HG02938 (cell line): Measurements from ENCODE around the gene SOX3.

Source experiments
- ATAC-seq: cut with Tn5 transposase; IDR thresholded peaks from one replicate; pipeline ENCODE4 v1.9.1; 2021; ENCODE audit warnings: mild to moderate bottlenecking, moderate library complexity; ENCODE audit not compliant: unreplicated experiment

The SOX3 gene

GRCh38 chrX:140504371-140505324 lies at the start of gene SOX3:
TSS of gene SOX3 (minus strand) at chrX:140505069. CDS start at chrX:140505060, 9 bp downstream.
- no peak for ATAC-seq

GRCh38 chrX:140548985-140549384 lies 44.1 kb upstream of the SOX3 start:
- ATAC-seq = no peak

DNA sequence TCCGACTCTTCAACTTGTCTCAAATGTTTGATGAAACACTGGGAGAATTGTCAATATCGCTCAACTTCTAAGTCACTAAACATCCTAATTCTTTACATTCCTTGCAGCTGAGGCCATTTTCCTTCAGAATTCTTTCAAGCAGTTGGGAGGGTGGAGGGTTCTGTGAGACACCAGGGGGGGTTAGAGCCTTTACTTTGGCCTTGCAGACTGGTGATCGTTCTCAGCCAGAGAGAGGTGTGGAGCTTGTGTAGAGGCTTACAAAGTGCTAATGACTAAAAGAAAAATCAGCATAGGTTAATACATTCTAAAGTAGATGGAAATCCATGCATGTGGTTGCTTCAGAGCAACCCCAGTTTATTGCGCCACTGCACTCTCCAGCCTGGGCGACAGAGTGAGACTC lies 21.3 kb upstream of the SOX3 start:
- no peak for ATAC-seq

- ATAC-seq = no peak
These were observed 20.6 kb upstream of the SOX3 start for GRCh38 chrX:140525448-140525847.

GRCh38 chrX:140524556-140524955 lies 19.7 kb upstream of the SOX3 start:
- ATAC-seq = no peak

DNA sequence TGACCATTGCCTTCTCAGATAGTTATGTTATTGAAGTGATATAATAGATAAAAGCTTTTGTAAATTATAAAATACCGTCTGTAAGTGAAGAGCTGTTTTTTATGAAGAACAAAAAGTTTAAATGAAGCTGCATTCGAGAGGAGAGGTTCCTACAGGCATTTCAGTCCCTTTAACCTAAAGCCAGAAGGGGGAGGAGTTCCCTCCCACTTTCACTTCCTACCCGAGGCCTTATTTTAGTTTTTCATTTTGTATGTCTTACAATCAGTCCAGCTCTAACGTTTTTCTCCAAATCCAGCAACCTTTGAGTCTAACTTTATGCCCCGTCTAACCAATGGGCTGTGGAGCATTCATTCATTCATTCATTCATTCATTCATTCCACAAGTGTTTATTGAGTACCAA lies 16.5 kb upstream of the SOX3 start:
- ATAC-seq = no peak

DNA sequence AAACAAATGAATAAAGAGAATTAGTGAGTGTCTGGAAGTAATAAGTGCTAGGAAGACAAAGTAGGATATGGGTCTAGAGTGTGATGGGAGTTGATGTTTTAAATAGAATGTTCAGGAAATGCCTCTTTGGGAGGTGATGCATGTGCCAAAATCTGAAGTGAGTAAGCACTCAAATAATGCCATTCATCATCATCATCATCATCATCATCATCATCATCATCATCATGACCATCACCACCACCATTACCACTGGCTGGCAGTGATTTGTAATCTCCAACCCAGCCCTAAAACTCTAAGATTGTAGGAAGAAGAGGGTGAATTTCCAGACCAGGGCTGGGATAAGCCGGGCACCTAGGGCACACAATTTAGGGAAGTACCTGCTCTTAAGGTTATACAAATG lies 9.7 kb upstream of the SOX3 start:
- no peak for ATAC-seq

DNA sequence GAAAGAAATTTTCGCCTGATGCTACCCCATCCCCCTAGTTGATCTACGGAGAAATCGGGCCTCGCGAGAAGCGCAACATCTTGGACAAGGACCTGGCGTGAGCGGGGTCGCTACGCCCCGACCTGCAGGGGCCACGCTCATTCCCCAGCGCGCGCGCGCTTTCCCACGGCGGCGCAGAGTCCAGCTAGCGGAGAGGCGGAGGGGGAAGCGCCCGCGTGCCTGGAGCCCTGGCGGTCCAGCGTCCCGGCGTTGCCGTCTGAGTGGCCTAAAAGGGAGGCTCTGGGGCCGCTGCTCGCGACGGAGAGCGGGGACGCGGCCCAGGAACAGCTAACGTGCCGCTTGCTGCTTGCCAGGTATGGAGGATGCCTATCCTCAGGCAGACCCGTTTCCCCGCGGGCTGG lies 6.0 kb upstream of the SOX3 start:
- no peak for ATAC-seq

DNA sequence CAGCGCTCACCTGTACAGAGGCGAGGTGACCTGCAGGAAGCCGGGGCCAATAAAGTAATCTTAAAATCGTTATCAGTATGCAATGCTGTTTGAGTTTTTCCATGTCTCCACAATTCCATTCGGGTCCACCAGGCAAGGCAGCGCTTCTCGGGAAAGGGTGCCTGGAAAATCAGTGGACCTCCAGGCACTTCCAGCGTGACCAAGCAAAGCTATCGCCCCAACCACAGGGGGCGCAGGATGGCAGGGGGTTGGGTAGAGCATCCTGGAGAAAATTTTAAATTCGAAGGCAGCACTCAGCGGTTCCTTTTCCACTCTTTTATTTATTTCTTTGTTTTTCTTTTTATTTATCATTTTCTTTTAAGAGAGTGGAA lies 5.4 kb upstream of the SOX3 start:
- no peak for ATAC-seq

DNA sequence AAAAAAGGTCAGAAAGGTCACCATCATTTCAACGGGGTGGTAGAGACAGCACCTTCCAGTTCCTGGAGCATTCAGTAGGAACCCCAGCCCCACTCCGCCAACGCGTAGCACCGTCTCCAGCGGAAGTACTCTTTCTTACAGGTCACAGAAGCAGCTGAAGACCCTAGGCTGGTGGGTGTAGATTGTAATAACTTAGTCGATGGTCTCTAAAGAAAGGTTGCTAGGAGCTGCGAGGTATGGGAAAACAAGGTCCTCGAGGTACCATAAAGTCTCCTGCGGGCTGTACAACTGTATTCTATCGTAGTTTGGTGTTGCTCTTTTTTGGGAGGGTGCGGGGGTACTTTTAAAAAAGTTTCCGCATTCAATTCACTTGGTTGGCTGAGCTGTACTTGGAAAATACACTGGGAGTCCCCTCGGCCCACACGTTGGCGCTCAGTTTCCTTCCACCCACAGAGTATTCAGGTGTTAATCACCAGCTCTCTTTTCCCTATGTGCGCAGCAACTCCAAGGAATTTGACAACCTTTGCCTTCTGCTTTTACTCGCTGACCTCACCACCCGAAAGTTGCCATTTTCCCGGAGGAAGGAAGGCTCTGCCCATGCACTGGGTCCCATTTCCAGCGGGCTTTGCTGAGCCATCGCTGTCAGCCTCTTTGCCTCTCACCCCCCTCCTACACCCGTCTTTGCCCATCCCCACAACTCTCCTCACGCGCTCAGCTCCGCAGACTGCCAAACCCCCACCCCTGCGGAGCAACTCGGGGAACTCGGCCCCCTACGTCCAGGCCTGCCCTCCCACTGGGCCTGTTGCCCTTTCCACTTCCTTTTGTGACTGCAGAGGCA lies 4.8 kb upstream of the SOX3 start:
- no peak for ATAC-seq

- no peak for ATAC-seq
These were observed 4.1 kb upstream of the SOX3 start for GRCh38 chrX:140508958-140509357.

DNA sequence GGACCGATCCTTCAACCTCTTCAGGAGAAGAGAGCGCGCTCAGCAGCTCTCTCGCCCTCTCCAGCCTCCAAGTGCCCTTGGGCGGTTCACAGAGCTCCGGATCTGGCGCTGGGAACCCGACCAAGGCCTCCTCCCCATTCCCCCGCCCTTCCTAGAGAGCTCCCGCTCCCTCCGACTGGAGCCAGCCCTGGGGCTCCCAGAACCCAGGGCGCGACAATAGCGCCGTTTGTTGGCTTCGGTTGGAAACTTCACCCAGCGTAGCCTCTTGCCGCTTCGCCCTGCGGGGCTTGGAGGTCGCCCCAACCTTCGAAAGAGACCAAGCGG lies 3.1 kb upstream of the SOX3 start:
- ATAC-seq = no peak

GRCh38 chrX:140507223-140507981 lies 2.5 kb upstream of the SOX3 start:
- ATAC-seq = no peak

DNA sequence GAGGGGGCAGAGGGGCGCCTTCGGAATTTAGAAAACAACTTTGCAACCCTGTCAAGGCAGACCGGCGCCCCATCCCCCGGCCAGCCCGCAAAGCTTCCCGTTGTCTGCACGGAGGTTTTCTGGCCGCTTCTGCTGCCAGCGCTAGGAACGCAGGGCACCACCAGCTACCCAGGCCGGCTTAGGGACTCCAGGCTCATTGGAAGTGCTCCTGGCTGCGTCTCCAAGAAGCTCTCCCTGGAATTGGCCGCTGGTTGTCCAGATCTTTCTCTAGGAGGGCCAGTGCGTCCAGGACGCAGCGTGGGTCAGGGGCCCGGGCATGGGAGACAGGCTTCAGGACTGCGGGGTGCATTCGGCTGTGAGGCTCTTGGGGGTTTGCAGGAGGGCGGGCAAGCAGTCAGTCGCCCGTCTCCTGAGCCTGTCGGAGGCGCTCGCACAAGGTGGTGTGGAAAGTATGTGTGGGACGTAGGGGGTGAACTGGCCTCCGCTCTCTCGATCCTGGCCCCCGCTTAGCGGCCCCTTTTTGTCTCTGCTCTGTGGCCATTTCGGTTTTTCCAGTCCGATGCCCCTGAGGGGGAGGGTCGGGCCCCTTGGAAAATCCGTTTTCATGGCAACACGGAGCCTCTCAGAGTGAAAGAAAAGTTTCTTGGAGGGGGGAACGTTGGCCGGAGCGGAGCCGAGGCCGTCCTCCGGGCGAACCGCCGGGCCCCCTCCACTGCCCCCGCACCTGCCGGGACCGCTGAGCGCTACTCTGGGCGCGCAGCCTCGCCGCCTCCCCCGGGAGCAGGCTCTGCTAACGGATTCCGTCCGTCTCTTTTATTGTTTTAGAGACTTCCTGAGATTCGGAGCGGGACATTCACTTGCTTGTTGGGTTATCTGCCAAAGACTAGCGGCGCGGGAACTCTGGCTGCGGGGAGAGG lies 810 bp upstream of the SOX3 start:
- ATAC-seq = no peak

DNA sequence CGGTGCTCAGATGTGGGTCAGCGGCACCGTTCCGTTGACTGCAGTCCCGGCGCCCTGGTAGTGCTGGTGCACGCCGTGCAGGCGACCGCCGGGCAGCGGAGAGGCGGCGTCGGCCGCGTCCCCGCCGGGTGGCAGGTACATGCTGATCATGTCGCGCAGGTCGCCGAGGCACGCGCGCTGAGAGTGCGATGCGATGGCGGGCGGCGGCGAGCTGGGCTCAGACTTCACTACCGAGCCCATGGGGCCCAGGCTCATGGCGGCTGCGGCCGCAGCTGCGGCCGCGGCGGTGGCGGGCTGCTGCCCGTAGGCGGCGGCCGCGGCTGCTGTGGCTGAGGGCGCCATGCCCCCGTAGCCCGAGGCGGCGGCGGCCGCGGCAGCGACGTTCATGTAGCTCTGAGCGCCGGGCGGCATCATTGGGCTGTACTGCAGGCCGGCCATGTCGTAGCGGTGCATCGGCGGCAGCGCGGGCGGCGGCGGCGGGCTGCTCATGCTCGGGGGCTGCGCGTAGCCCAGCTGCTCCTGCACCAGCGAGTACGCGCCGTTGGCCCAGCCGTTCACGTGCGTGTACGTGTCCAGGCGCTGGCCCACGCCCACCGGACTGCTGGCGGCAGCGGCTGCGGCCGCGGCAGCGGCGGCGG lies 1.0 kb downstream of the SOX3 start:
- no peak for ATAC-seq

DNA sequence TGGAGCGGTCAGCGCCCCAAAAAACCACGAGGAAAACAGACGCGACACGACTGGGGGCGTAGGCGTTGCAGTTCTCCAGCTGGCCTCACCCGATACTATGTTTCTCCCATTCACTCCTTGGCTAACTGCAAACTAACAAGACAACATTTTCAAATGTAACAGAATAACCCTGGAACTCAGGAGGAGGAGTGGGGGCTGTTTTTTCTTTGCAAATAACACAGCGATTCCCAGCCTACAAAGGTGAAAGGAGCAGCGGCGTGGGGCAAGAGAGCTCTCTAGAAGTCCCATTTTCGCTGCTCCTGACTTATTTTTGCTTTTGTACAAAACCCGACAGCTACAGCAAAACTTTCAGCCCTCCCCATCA lies 1.6 kb downstream of the SOX3 start:
- no peak for ATAC-seq

GRCh38 chrX:140502491-140503237 lies 2.2 kb downstream of the SOX3 start:
- ATAC-seq = no peak

GRCh38 chrX:140501940-140502468 lies 2.9 kb downstream of the SOX3 start:
- no peak for ATAC-seq

- no peak for ATAC-seq
These were observed 3.5 kb downstream of the SOX3 start for GRCh38 chrX:140501321-140501720.
